Measurements from ENCODE around the gene PLAGL1. TPM values are rescaled to one million over a fixed set of nuclear protein-coding genes. Genes with fewer than 3 reads are reported as not detected.

Gene PLAGL1
- total RNA-seq, 4 donors from 2014 or later: 22.3 to 33.6 (median 26.0) TPM

GRCh38 chr6:143986463-143987065, 21.5 kb downstream of the PLAGL1 start:
- no peak for ATAC-seq (ENCODE audit: low FRiP score)

GRCh38 chr6:143984666-143985065, 23.4 kb downstream of the PLAGL1 start:
- ATAC-seq (ENCODE audit: low FRiP score) (no peak), DNase-seq (ENCODE audit: low spot score) (no peak)
- no peak for TF ChIP-seq CTCF (IDR thresholded peaks at IDR 0.05)

More at GRCh38 chr6:143986463-143987065, 21.5 kb downstream of the PLAGL1 start:
- DNase-seq (ENCODE audit: low spot score): no peak
- no peak for TF ChIP-seq CTCF (IDR thresholded peaks at IDR 0.05)

GRCh38 chr6:143982968-143983367, 25.1 kb downstream of the PLAGL1 start:
- DNase-seq (ENCODE audit: low spot score) (no peak), ATAC-seq (ENCODE audit: low FRiP score) (no peak)
- TF ChIP-seq CTCF (IDR thresholded peaks at IDR 0.05): no peak

DNA sequence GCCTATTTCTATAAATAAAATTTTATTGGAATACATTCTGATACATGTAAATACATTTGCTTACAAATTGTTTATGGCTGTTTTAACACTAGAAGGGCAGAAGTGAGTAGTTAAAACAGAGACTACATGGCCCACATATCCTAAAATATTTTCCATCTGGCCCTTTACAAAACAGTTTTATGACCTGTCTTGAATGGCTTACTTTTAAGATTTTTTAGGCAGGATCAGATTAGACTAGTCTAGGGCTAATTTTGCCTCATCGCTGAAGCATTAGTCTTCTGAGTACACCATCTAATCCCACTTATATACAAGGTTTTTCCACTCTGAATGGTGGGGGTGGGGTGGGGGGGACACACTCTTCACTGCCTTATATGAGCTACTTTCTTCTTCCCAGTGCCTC, 27.1 kb downstream of the PLAGL1 start:
- ATAC-seq (ENCODE audit: low FRiP score): no peak
- no peak for DNase-seq (ENCODE audit: low spot score)
- no peak for TF ChIP-seq CTCF (IDR thresholded peaks at IDR 0.05)

DNA sequence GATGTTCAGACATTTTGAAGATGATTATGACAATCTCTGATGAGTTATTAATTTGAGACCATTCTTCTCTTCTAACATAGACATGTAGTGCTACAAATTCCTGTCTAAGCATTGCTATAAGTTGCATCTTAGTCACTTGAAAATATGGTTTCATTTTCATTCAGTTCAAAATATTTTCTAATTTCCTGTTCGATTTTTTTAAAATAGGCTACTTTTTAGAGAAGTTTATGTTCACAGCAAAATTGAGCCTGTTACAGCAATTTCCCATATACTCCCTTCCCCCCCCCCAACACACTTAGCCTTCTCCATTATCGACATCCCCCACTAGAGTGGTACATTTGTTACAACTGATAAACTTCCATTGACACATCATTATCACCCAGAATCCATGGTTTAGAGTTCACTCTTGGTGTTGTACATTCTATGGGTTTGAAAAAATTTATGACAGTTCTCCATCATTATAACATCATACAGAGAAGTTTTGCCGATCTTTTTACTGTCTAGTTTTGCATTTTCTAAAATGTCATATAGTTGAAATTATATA, 31.2 kb downstream of the PLAGL1 start:
- DNase-seq (ENCODE audit: low spot score) (no peak), ATAC-seq (ENCODE audit: low FRiP score) (no peak)
- TF ChIP-seq CTCF (IDR thresholded peaks at IDR 0.05): no peak

DNA sequence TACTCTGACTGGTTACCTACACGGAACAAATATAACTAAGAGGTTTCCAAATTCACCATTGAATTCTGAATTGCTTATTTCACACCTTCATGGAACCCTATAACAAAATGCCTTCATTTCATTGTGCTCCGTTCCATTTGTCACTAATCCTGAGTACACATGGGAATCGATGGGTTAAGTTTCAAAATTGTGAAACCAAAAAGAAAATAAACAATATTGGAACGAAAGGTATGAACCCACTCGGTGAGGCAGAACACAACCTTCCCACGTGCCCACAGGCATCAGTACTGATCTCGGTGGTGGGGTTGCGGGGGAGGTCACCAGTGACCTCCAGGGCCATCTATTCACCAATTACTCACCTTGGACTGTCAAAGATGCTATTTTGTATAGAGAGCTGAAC, 34.0 kb downstream of the PLAGL1 start:
- DNase-seq (ENCODE audit: low spot score) (no peak), ATAC-seq (ENCODE audit: low FRiP score) (no peak)

More for the DNA sequence above, 34.0 kb downstream of the PLAGL1 start:
- no peak for TF ChIP-seq CTCF (IDR thresholded peaks at IDR 0.05)
